ENCODE data around the gene DSC1.

The DSC1 gene

GRCh38 chr18:31170335-31170734, 7.7 kb upstream of the DSC1 start:
- DNase-seq, result no peak
- H3K18ac ChIP-seq (ENCODE audit: low read length), result no peak overlapping the region
- no peak overlapping the region for H2BK5ac ChIP-seq (ENCODE audit: low read length)
- H4K5ac ChIP-seq (ENCODE audit: low read length), result no peak overlapping the region
- H3K4me3 ChIP-seq (ENCODE audit: low read length), result no peak overlapping the region
- no peak overlapping the region for H3K23ac ChIP-seq (ENCODE audit: low read length)
- H3K4me1 ChIP-seq (ENCODE audit: control insufficient read depth, low read depth, low read length), result no peaks in the 10 kb centered on the region
- H3K27me3 ChIP-seq (ENCODE audit: insufficient read depth, low read length, poor library complexity), result no peaks in the 10 kb centered on the region
- no peak overlapping the region for H3K9ac ChIP-seq (ENCODE audit: low read length)
- no peak overlapping the region for H4K8ac ChIP-seq (ENCODE audit: low read depth, low read length)
- no peak overlapping the region for H3K4ac ChIP-seq (ENCODE audit: low read depth, low read length)
- WGBS (ENCODE audit: extremely low coverage, insufficient coverage, low lambda C conversion rate), result no CpG with 5 or more reads among the region's 4 CpGs
- H2BK15ac ChIP-seq (replicated peaks; ENCODE audit: low read depth), result no peak overlapping the region
- no peaks in the 10 kb centered on the region for H3K79me2 ChIP-seq (ENCODE audit: control insufficient read depth, insufficient read depth, low read length)
- no peaks in the 10 kb centered on the region for H3K79me1 ChIP-seq (ENCODE audit: low read length)
- H2AK5ac ChIP-seq (ENCODE audit: low read length), result no peak overlapping the region
- no peaks in the 10 kb centered on the region for H3K36me3 ChIP-seq (ENCODE audit: control insufficient read depth, insufficient read depth, low read length)
- no peak overlapping the region for H2BK120ac ChIP-seq (ENCODE audit: low read depth, low read length)
- no peak overlapping the region for H3K4me2 ChIP-seq (ENCODE audit: low read length)
- H3K27ac ChIP-seq (ENCODE audit: low read depth, low read length), result no peak overlapping the region
- no peak overlapping the region for H3K56ac ChIP-seq (ENCODE audit: low read length)

- Histone ChIP-seq H3K27me3 (ENCODE audit: insufficient read depth, low read length, poor library complexity) (no peaks in the 10 kb centered on the region), H3K9ac (ENCODE audit: low read length) (no peak overlapping the region), H3K79me1 (ENCODE audit: low read length) (no peaks in the 10 kb centered on the region), H2BK120ac (ENCODE audit: low read depth, low read length) (no peak overlapping the region), H3K27ac (ENCODE audit: low read depth, low read length) (no peak overlapping the region), H4K8ac (ENCODE audit: low read depth, low read length) (no peak overlapping the region), H3K4ac (ENCODE audit: low read depth, low read length) (no peak overlapping the region), H2BK15ac (replicated peaks; ENCODE audit: low read depth) (no peak overlapping the region), H3K79me2 (ENCODE audit: control insufficient read depth, insufficient read depth, low read length) (no peaks in the 10 kb centered on the region), H3K4me2 (ENCODE audit: low read length) (no peak overlapping the region), H3K4me3 (ENCODE audit: low read length) (no peak overlapping the region), H3K4me1 (ENCODE audit: control insufficient read depth, low read depth, low read length) (no peaks in the 10 kb centered on the region), H4K5ac (ENCODE audit: low read length) (no peak overlapping the region), H3K36me3 (ENCODE audit: control insufficient read depth, insufficient read depth, low read length) (no peaks in the 10 kb centered on the region), H2BK5ac (ENCODE audit: low read length) (no peak overlapping the region), H2AK5ac (ENCODE audit: low read length) (no peak overlapping the region), H3K23ac (ENCODE audit: low read length) (no peak overlapping the region), H3K18ac (ENCODE audit: low read length) (no peak overlapping the region), H3K56ac (ENCODE audit: low read length) (no peak overlapping the region)
- no CpG with 5 or more reads among the region's 5 CpGs for WGBS (ENCODE audit: extremely low coverage, insufficient coverage, low lambda C conversion rate)
- DNase-seq, result peak; percentile 6
Measured at GRCh38 chr18:31162419-31162793, 250 bp downstream of the DSC1 start.

- Histone ChIP-seq H3K56ac (ENCODE audit: low read length) (no peak overlapping the region), H3K4me1 (ENCODE audit: control insufficient read depth, low read depth, low read length) (no peaks in the 10 kb centered on the region), H3K4me2 (ENCODE audit: low read length) (no peak overlapping the region), H3K9ac (ENCODE audit: low read length) (no peak overlapping the region), H3K23ac (ENCODE audit: low read length) (no peak overlapping the region), H2AK5ac (ENCODE audit: low read length) (no peak overlapping the region), H2BK5ac (ENCODE audit: low read length) (no peak overlapping the region), H4K5ac (ENCODE audit: low read length) (no peak overlapping the region), H2BK15ac (replicated peaks; ENCODE audit: low read depth) (no peak overlapping the region), H3K27me3 (ENCODE audit: insufficient read depth, low read length, poor library complexity) (no peaks in the 10 kb centered on the region), H2BK120ac (ENCODE audit: low read depth, low read length) (no peak overlapping the region), H3K18ac (ENCODE audit: low read length) (no peak overlapping the region), H3K4ac (ENCODE audit: low read depth, low read length) (no peak overlapping the region), H3K4me3 (ENCODE audit: low read length) (no peak overlapping the region), H3K79me1 (ENCODE audit: low read length) (no peaks in the 10 kb centered on the region), H3K36me3 (ENCODE audit: control insufficient read depth, insufficient read depth, low read length) (no peaks in the 10 kb centered on the region), H3K27ac (ENCODE audit: low read depth, low read length) (no peak overlapping the region), H4K8ac (ENCODE audit: low read depth, low read length) (no peak overlapping the region), H3K79me2 (ENCODE audit: control insufficient read depth, insufficient read depth, low read length) (no peaks in the 10 kb centered on the region)
- no CpG with 5 or more reads among the region's 2 CpGs for WGBS (ENCODE audit: extremely low coverage, insufficient coverage, low lambda C conversion rate)
- DNase-seq, result no peak
Measured at GRCh38 chr18:31161757-31162418, 768 bp downstream of the DSC1 start.

GRCh38 chr18:31156821-31157763, 5.6 kb downstream of the DSC1 start:
- H3K23ac ChIP-seq (ENCODE audit: low read length), result no peak overlapping the region
- no peak overlapping the region for H3K4ac ChIP-seq (ENCODE audit: low read depth, low read length)
- H2AK5ac ChIP-seq (ENCODE audit: low read length), result no peak overlapping the region
- no peaks in the 10 kb centered on the region for H3K4me1 ChIP-seq (ENCODE audit: control insufficient read depth, low read depth, low read length)
- no peaks in the 10 kb centered on the region for H3K79me1 ChIP-seq (ENCODE audit: low read length)
- no peaks in the 10 kb centered on the region for H3K79me2 ChIP-seq (ENCODE audit: control insufficient read depth, insufficient read depth, low read length)
- H3K18ac ChIP-seq (ENCODE audit: low read length), result no peak overlapping the region
- no CpG with 5 or more reads among the region's 13 CpGs for WGBS (ENCODE audit: extremely low coverage, insufficient coverage, low lambda C conversion rate)
- DNase-seq, result peak; percentile 10
- H3K4me3 ChIP-seq (ENCODE audit: low read length), result no peak overlapping the region
- H3K9ac ChIP-seq (ENCODE audit: low read length), result no peak overlapping the region
- H2BK5ac ChIP-seq (ENCODE audit: low read length), result no peak overlapping the region
- no peaks in the 10 kb centered on the region for H3K27me3 ChIP-seq (ENCODE audit: insufficient read depth, low read length, poor library complexity)
- no peak overlapping the region for H3K56ac ChIP-seq (ENCODE audit: low read length)
- H4K8ac ChIP-seq (ENCODE audit: low read depth, low read length), result no peak overlapping the region
- no peak overlapping the region for H2BK15ac ChIP-seq (replicated peaks; ENCODE audit: low read depth)
- no peak overlapping the region for H3K27ac ChIP-seq (ENCODE audit: low read depth, low read length)
- no peak overlapping the region for H2BK120ac ChIP-seq (ENCODE audit: low read depth, low read length)
- no peak overlapping the region for H4K5ac ChIP-seq (ENCODE audit: low read length)
- H3K4me2 ChIP-seq (ENCODE audit: low read length), result no peak overlapping the region
- H3K36me3 ChIP-seq (ENCODE audit: control insufficient read depth, insufficient read depth, low read length), result no peaks in the 10 kb centered on the region

- Histone ChIP-seq H3K27ac (ENCODE audit: low read depth, low read length) (no peak overlapping the region), H3K23ac (ENCODE audit: low read length) (no peak overlapping the region), H4K8ac (ENCODE audit: low read depth, low read length) (no peak overlapping the region), H2BK15ac (replicated peaks; ENCODE audit: low read depth) (no peak overlapping the region), H3K79me2 (ENCODE audit: control insufficient read depth, insufficient read depth, low read length) (no peaks in the 10 kb centered on the region), H3K79me1 (ENCODE audit: low read length) (no peaks in the 10 kb centered on the region), H3K9ac (ENCODE audit: low read length) (no peak overlapping the region), H3K56ac (ENCODE audit: low read length) (no peak overlapping the region), H2BK5ac (ENCODE audit: low read length) (no peak overlapping the region), H3K18ac (ENCODE audit: low read length) (no peak overlapping the region), H4K5ac (ENCODE audit: low read length) (no peak overlapping the region), H2AK5ac (ENCODE audit: low read length) (no peak overlapping the region), H3K4me2 (ENCODE audit: low read length) (no peak overlapping the region), H3K4ac (ENCODE audit: low read depth, low read length) (no peak overlapping the region), H3K4me3 (ENCODE audit: low read length) (no peak overlapping the region), H2BK120ac (ENCODE audit: low read depth, low read length) (no peak overlapping the region), H3K4me1 (ENCODE audit: control insufficient read depth, low read depth, low read length) (no peaks in the 10 kb centered on the region), H3K27me3 (ENCODE audit: insufficient read depth, low read length, poor library complexity) (no peaks in the 10 kb centered on the region), H3K36me3 (ENCODE audit: control insufficient read depth, insufficient read depth, low read length) (no peaks in the 10 kb centered on the region)
- no peak for DNase-seq
- WGBS (ENCODE audit: extremely low coverage, insufficient coverage, low lambda C conversion rate), result no CpG with 5 or more reads among the region's 4 CpGs
Measured at GRCh38 chr18:31155498-31155897, 7.2 kb downstream of the DSC1 start.
